K562 treated with DMSO at 1 percent for 48 hours (cell line): Measurements from ENCODE around the gene MYO16. TPM values are rescaled to one million over a fixed set of nuclear protein-coding genes. Genes with fewer than 3 reads are reported as not detected.

Experiments
- total RNA-seq: library from RNA; unstranded; fragments of 300-600 nt; gene quantifications from 2 replicates; pipeline ENCODE4 v1.2.3, GENCODE V29; 2022; ENCODE audit warnings: low replicate concordance; ENCODE audit errors: extremely low read depth

Gene MYO16
- total RNA-seq, result not detected in 2 replicates

GRCh38 chr13:108629181-108629752, at the start of gene MYO16:
MYO16 (plus strand) TSS chr13:108629611; CDS start chr13:108629845, 234 bp downstream.

